Karpas-422 (cell line): Measurements from ENCODE around the gene ASTL. TPM values are rescaled to one million over a fixed set of nuclear protein-coding genes. Genes with fewer than 3 reads are reported as not detected.

Source experiments
- DNase-seq: peaks from one replicate; pipeline ENCODE4 v3.0.0-alpha.2; 2015
- H2AFZ ChIP-seq: fragments of 200-600 bp; sonication (generic); 2 replicates; pipeline ENCODE4 v1.6.1; 2014; ENCODE audit warnings: antibody characterized with exemption, low read length, mixed read lengths
- H3K27ac ChIP-seq: fragments of 200-600 bp; sonication (generic); 2 replicates; pipeline ENCODE4 v1.5.1; 2014; ENCODE audit warnings: mild to moderate bottlenecking, low read length, moderate library complexity
- H3K27me3 ChIP-seq: fragments of 200-600 bp; sonication (generic); 2 replicates; pipeline ENCODE4 v1.6.1; 2014; ENCODE audit warnings: low read length, mixed read lengths
- H3K36me3 ChIP-seq: fragments of 200-600 bp; sonication (generic); 2 replicates; pipeline ENCODE4 v1.6.1; 2014; ENCODE audit warnings: low read length, mixed read lengths; ENCODE audit not compliant: insufficient read depth
- H3K4me1 ChIP-seq: fragments of 200-600 bp; sonication (generic); 2 replicates; pipeline ENCODE4 v1.6.1; 2014; ENCODE audit warnings: mild to moderate bottlenecking, low read length, mixed read lengths
- H3K4me2 ChIP-seq: fragments of 200-600 bp; sonication (generic); 2 replicates; pipeline ENCODE4 v1.6.1; 2014; ENCODE audit warnings: low read length, low read depth, mild to moderate bottlenecking; ENCODE audit not compliant: poor library complexity, severe bottlenecking
- H3K4me3 ChIP-seq: fragments of 200-600 bp; sonication (generic); 2 replicates; pipeline ENCODE4 v1.5.1; 2014; ENCODE audit warnings: mild to moderate bottlenecking, antibody characterized with exemption, low read length, mixed read lengths
- H3K79me2 ChIP-seq: fragments of 200-600 bp; sonication (generic); 2 replicates; pipeline ENCODE4 v1.6.1; 2014; ENCODE audit warnings: mild to moderate bottlenecking, low read length, mixed read lengths
- H3K9ac ChIP-seq: fragments of 200-600 bp; sonication (generic); 2 replicates; pipeline ENCODE4 v1.6.0; 2014; ENCODE audit warnings: low read length
- H3K9me2 ChIP-seq: fragments of 200-600 bp; sonication (generic), shearing (Covaris generic); replicated peaks from 2 replicates; pipeline ENCODE4 v1.6.0; 2014; ENCODE audit warnings: mild to moderate bottlenecking, low read length, moderate library complexity; ENCODE audit not compliant: insufficient read depth
- H3K9me3 ChIP-seq: fragments of 300-700, 200-600 bp; sonication (generic); 2 replicates; pipeline ENCODE4 v1.6.1; 2014; ENCODE audit warnings: low read length, mixed read lengths
- H4K20me1 ChIP-seq: fragments of 200-600 bp; sonication (generic); 2 replicates; pipeline ENCODE4 v1.6.1; 2014; ENCODE audit warnings: mild to moderate bottlenecking, antibody characterized with exemption, low read length, low read depth; ENCODE audit not compliant: insufficient read depth
- total RNA-seq: library from RNA; depleted of rRNA; stranded (reverse); fragments of >200 nt; shearing (Covaris generic); gene quantifications from 2 replicates; pipeline ENCODE4 v1.2.3, GENCODE V29; 2014; ENCODE audit warnings: low replicate concordance

ASTL gene
- total RNA-seq, 1 experiment from 2014 or later: not detected

DNA sequence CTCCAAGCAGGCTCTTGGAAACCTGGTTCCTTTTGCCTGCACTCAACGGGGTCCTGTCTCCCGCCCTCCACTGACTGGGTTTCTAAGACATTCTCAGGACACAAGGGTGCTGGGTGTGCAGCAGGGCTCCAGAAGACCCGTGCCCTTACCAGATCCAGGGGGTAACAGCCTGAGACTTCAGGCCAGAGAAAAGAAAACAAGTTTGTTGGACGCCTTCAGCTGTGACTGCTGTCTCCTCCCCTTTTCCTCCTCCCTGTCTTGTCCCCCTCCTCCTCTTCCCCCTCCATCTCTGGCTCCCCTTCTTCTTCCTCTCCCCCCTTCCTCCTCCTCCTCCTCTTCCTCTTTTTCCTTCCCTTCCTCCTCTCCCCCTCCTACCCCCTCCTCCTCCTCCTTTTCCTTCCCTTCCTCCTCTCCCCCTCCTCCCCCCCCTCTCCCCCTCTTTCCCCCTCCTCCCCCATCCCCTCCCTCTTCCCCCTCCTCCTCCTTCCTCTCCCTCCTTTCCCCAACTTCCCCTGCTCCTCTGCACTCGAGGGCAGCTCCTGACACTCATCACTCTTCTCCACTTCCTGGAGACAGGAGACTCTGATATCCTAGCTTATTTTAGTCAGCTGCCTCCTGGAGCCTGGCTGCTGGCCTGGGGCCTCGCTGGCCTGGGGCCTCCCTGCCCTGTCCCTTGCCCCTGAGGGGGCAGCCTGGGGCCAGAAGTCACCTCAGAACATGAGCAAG, 34.4 kb downstream of the ASTL start:
- Histone ChIP-seq H4K20me1 (no peaks in the 10 kb centered on the region), H3K4me2 (no peak overlapping the region), H3K36me3 (no peaks in the 10 kb centered on the region), H3K9me2 (no peaks in the 10 kb centered on the region), H3K9me3 (peaks cover 6% of the 10 kb centered on the region; the same call in 1 of the 2 replicates), H3K4me3 (no peak overlapping the region), H3K9ac (no peak overlapping the region), H3K79me2 (no peaks in the 10 kb centered on the region), H2AFZ (no peak overlapping the region), H3K4me1 (no peaks in the 10 kb centered on the region), H3K27me3 (no peaks in the 10 kb centered on the region), H3K27ac (no peak overlapping the region)
- DNase-seq: no peak

GRCh38 chr2:96103187-96103601, 35.1 kb downstream of the ASTL start:
- H3K27me3 ChIP-seq: no peaks in the 10 kb centered on the region
- H3K4me1 ChIP-seq: no peaks in the 10 kb centered on the region
- no peak for DNase-seq
- no peaks in the 10 kb centered on the region for H4K20me1 ChIP-seq
- H2AFZ ChIP-seq: no peak overlapping the region
- H3K36me3 ChIP-seq: no peaks in the 10 kb centered on the region
- no peak overlapping the region for H3K4me3 ChIP-seq
- no peaks in the 10 kb centered on the region for H3K79me2 ChIP-seq
- peaks cover 6% of the 10 kb centered on the region; the same call in 1 of the 2 replicates for H3K9me3 ChIP-seq
- H3K4me2 ChIP-seq: no peak overlapping the region
- no peak overlapping the region for H3K9ac ChIP-seq
- H3K9me2 ChIP-seq: no peaks in the 10 kb centered on the region
- no peak overlapping the region for H3K27ac ChIP-seq

GRCh38 chr2:96102596-96103186, 35.6 kb downstream of the ASTL start:
- H3K9me2 ChIP-seq: no peaks in the 10 kb centered on the region
- H3K27me3 ChIP-seq: no peaks in the 10 kb centered on the region
- H3K27ac ChIP-seq: no peak overlapping the region
- H3K79me2 ChIP-seq: no peaks in the 10 kb centered on the region
- H3K4me3 ChIP-seq: no peak overlapping the region
- H3K4me1 ChIP-seq: no peaks in the 10 kb centered on the region
- no peaks in the 10 kb centered on the region for H4K20me1 ChIP-seq
- no peaks in the 10 kb centered on the region for H3K36me3 ChIP-seq
- H3K9me3 ChIP-seq: peaks cover 6% of the 10 kb centered on the region; the same call in 1 of the 2 replicates
- H2AFZ ChIP-seq: no peak overlapping the region
- H3K9ac ChIP-seq: no peak overlapping the region
- no peak overlapping the region for H3K4me2 ChIP-seq
- DNase-seq: no peak

DNA sequence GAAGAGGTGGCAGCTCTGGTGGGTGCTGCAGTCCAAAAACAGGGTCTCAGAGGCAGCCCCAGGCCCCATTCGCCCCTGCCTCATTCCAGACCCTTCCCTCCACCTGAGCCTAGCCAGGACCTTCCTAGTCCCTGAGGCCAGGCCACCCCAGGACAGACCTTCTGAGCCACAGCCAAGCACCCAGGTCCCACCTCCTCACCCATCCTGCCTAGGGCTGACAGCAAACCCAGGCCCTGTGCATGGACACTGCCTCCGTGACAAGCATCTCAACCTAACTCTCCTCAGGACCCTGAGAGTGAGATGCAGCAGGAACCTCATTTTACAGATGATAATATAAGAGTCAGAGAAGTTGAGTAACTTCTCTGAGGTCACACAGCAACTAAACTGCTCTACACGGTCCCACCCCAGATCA, 37.4 kb downstream of the ASTL start:
- H3K79me2 ChIP-seq: no peaks in the 10 kb centered on the region
- no peak overlapping the region for H3K9ac ChIP-seq
- H3K36me3 ChIP-seq: no peaks in the 10 kb centered on the region
- no peak overlapping the region for H2AFZ ChIP-seq
- peaks cover 6% of the 10 kb centered on the region; the same call in 1 of the 2 replicates for H3K9me3 ChIP-seq
- H3K4me1 ChIP-seq: no peaks in the 10 kb centered on the region
- H3K4me2 ChIP-seq: no peak overlapping the region
- no peak for DNase-seq
- no peaks in the 10 kb centered on the region for H3K9me2 ChIP-seq
- H3K4me3 ChIP-seq: no peak overlapping the region
- H3K27ac ChIP-seq: no peak overlapping the region
- H3K27me3 ChIP-seq: no peaks in the 10 kb centered on the region
- H4K20me1 ChIP-seq: no peaks in the 10 kb centered on the region

- no peak overlapping the region for H2AFZ ChIP-seq
- H3K4me1 ChIP-seq: no peaks in the 10 kb centered on the region
- no peaks in the 10 kb centered on the region for H3K36me3 ChIP-seq
- no peaks in the 10 kb centered on the region for H3K27me3 ChIP-seq
- no peak overlapping the region for H3K4me3 ChIP-seq
- H3K4me2 ChIP-seq: no peak overlapping the region
- no peak overlapping the region for H3K27ac ChIP-seq
- no peak for DNase-seq
- peaks cover 3% of the 10 kb centered on the region; the same call in 1 of the 2 replicates for H3K9me3 ChIP-seq
- H3K9ac ChIP-seq: no peak overlapping the region
- no peaks in the 10 kb centered on the region for H3K9me2 ChIP-seq
- H4K20me1 ChIP-seq: no peaks in the 10 kb centered on the region
- H3K79me2 ChIP-seq: no peaks in the 10 kb centered on the region
Measured at GRCh38 chr2:96099861-96100798, 38.2 kb downstream of the ASTL start.

DNA sequence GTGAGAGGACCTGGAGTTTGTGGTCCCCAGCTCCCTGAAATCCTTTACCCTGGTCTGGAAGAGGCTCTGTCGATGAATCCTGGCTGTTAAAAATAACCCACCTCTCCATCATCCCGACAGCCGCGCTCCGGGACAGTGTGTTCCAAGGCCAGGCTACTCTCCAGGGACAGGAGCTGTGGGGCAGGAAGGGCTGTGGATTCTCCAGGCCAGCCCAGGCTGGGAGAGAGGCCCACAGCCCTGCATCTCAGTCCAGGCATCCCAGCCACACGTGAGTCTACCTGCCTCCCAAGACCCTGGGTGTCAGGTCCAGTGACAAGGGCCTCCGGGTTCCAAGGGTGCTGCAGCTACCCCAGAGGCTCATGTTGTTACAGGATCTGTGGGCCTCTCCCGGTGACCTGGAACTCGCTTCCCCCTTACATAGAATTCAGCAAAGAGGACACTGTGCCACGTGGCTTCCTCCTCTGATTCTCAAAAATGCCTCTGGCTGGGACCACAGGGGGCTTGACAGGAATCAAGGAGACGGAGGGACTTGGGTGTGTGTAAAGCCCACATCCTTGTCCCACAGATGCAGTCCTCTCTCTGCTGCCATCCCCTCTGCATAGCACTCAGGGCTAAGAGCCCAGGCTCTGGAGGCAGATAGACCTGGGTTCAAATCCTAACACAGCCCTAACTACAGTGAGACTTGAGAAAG, 39.3 kb downstream of the ASTL start:
- Histone ChIP-seq H3K4me3 (no peak overlapping the region), H3K36me3 (no peaks in the 10 kb centered on the region), H3K27me3 (no peaks in the 10 kb centered on the region), H3K79me2 (no peaks in the 10 kb centered on the region), H2AFZ (no peak overlapping the region), H3K9me3 (no peaks in the 10 kb centered on the region), H3K4me2 (no peak overlapping the region), H3K9me2 (no peaks in the 10 kb centered on the region), H3K27ac (no peak overlapping the region), H3K4me1 (no peaks in the 10 kb centered on the region), H4K20me1 (no peaks in the 10 kb centered on the region), H3K9ac (no peak overlapping the region)
- DNase-seq: no peak

GRCh38 chr2:96097951-96098823, 40.1 kb downstream of the ASTL start:
- no peak for DNase-seq
- H4K20me1 ChIP-seq: no peaks in the 10 kb centered on the region
- no peaks in the 10 kb centered on the region for H3K9me2 ChIP-seq
- H3K4me2 ChIP-seq: no peak overlapping the region
- no peaks in the 10 kb centered on the region for H3K4me1 ChIP-seq
- no peaks in the 10 kb centered on the region for H3K79me2 ChIP-seq
- H3K27ac ChIP-seq: no peak overlapping the region
- H2AFZ ChIP-seq: no peak overlapping the region
- H3K27me3 ChIP-seq: no peaks in the 10 kb centered on the region
- H3K4me3 ChIP-seq: no peak overlapping the region
- no peak overlapping the region for H3K9ac ChIP-seq
- no peaks in the 10 kb centered on the region for H3K36me3 ChIP-seq
- no peaks in the 10 kb centered on the region for H3K9me3 ChIP-seq
